SKM-1 treated with dmso at 0.1 percent for 144 hours (cell line): ENCODE data around the gene IRF5.
"Not testable (repeated sequence)": the region's sequence is repeated elsewhere in the genome, so short reads cannot be mapped to it uniquely, and the experiment has no call there.

Experiments
- DNase-seq: peaks from one replicate; lab custom pipeline; 2025; ENCODE audit not compliant: unreplicated experiment; lab: John Stamatoyannopoulos, UW

IRF5 gene

GRCh38 chr7:128955981-128956380 lies 18.3 kb downstream of the IRF5 start:
- DNase-seq: no peak

- DNase-seq: no peak
These were observed 21.6 kb downstream of the IRF5 start for GRCh38 chr7:128959296-128959695.

GRCh38 chr7:128961030-128961659 lies 23.4 kb downstream of the IRF5 start:
- no peak for DNase-seq

- DNase-seq: no peak
These were observed 25.2 kb downstream of the IRF5 start for GRCh38 chr7:128962899-128963298.

- no peak for DNase-seq
These were observed 25.6 kb downstream of the IRF5 start for GRCh38 chr7:128963327-128963757.

GRCh38 chr7:128968624-128969023 lies 30.9 kb downstream of the IRF5 start:
- DNase-seq: no peak

- no peak for DNase-seq
These were observed 36.7 kb downstream of the IRF5 start for GRCh38 chr7:128974241-128974934.

- DNase-seq: no peak
These were observed 44.4 kb downstream of the IRF5 start for GRCh38 chr7:128982105-128982504.

GRCh38 chr7:128985660-128986059 lies 47.9 kb downstream of the IRF5 start:
- no peak for DNase-seq

GRCh38 chr7:128986609-128987008 lies 48.9 kb downstream of the IRF5 start:
- no peak for DNase-seq

- DNase-seq: no peak
These were observed 50.6 kb downstream of the IRF5 start for GRCh38 chr7:128988372-128988771.

- DNase-seq: no peak
These were observed 52.2 kb downstream of the IRF5 start for GRCh38 chr7:128989961-128990360.

- DNase-seq: no peak
These were observed 55.7 kb downstream of the IRF5 start for GRCh38 chr7:128993419-128993818.

GRCh38 chr7:128994560-128994959 lies 56.8 kb downstream of the IRF5 start:
- not testable (repeated sequence) for DNase-seq

- no peak for DNase-seq
These were observed 59.5 kb downstream of the IRF5 start for GRCh38 chr7:128997181-128997580.
